HG02571 (cell line): ENCODE data around the gene PWWP2A.

Experiments used
- ATAC-seq: cut with Tn5 transposase; IDR thresholded peaks from one replicate; pipeline ENCODE4 v1.9.1; 2021; ENCODE audit warnings: mild to moderate bottlenecking, moderate library complexity; ENCODE audit not compliant: unreplicated experiment

PWWP2A gene

GRCh38 chr5:160133071-160133917, 14.0 kb upstream of the PWWP2A start:
- ATAC-seq = no peak

GRCh38 chr5:160129841-160130240, 10.6 kb upstream of the PWWP2A start:
- ATAC-seq = no peak

GRCh38 chr5:160128632-160129031, 9.4 kb upstream of the PWWP2A start:
- ATAC-seq = no peak

GRCh38 chr5:160119905-160120266, 636 bp upstream of the PWWP2A start:
- ATAC-seq = no peak

GRCh38 chr5:160118349-160119141, 705 bp downstream of the PWWP2A start:
- peak; percentile 24 for ATAC-seq

GRCh38 chr5:160116991-160117390, 2.3 kb downstream of the PWWP2A start:
- ATAC-seq = no peak

- no peak for ATAC-seq
These were observed 11.1 kb downstream of the PWWP2A start for GRCh38 chr5:160108124-160108523.

- ATAC-seq = peak; percentile 73
These were observed 13.4 kb downstream of the PWWP2A start for GRCh38 chr5:160105686-160106360.

GRCh38 chr5:160097991-160098390, 21.3 kb downstream of the PWWP2A start:
- no peak for ATAC-seq

- ATAC-seq = no peak
These were observed 23.1 kb downstream of the PWWP2A start for GRCh38 chr5:160096178-160096577.

GRCh38 chr5:160092960-160093707, 26.1 kb downstream of the PWWP2A start:
- peak; percentile 85 for ATAC-seq

GRCh38 chr5:160092514-160092913, 26.7 kb downstream of the PWWP2A start:
- ATAC-seq = no peak

GRCh38 chr5:160090059-160090458, 29.2 kb downstream of the PWWP2A start:
- no peak for ATAC-seq

- no peak for ATAC-seq
These were observed 29.7 kb downstream of the PWWP2A start for GRCh38 chr5:160089531-160089930.

- ATAC-seq = no peak
These were observed 30.4 kb downstream of the PWWP2A start for GRCh38 chr5:160088805-160089204.

GRCh38 chr5:160087199-160087598, 32.1 kb downstream of the PWWP2A start:
- no peak for ATAC-seq

GRCh38 chr5:160084144-160084543, 35.1 kb downstream of the PWWP2A start:
- no peak for ATAC-seq

- ATAC-seq = no peak
These were observed 35.7 kb downstream of the PWWP2A start for GRCh38 chr5:160083501-160083900.

- no peak for ATAC-seq
These were observed 36.4 kb downstream of the PWWP2A start for GRCh38 chr5:160082614-160083500.

- no peak for ATAC-seq
These were observed 37.8 kb downstream of the PWWP2A start for GRCh38 chr5:160081495-160081894.
